ENCODE measurements around the gene IL12B.
"Not testable (repeated sequence)": the region's sequence is repeated elsewhere in the genome, so short reads cannot be mapped to it uniquely, and the experiment has no call there.

The IL12B gene

DNA sequence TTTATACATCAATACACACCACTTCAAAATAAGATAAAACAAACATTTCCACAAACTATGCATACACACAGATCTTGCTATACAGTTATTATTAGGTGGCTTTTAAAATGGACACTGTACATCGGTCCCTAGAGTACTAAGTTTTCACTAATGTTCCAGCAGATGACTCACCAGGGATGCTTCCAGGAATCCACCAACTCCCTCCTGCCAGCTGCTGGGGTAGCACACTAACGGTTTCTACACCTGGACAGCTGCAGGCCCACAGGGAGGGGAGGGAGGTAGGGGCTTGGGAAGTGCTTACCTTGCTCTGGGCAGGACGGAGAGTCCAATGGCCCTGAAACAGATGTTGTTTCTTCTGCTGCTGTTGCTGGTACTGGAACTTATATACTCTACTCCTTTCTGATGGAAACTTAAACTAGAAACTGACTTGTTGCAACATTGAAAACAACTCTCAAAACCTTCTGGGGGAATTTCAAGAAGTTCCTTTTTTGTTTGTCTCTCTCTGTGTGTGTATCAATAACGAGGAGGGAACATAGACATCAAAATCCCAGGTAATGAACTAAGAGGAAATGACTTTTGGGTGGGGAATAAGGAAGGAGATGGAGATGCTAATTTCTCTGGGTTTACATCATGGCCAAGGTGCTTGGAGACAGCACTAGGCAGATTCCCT lies at the start of gene IL12B:
Gene IL12B (minus strand): TSS at position 357 of the 670 bp plus-strand sequence. CDS start 3,705 bp downstream, outside the sequence.
- Histone ChIP-seq H3K36me3 (no peaks in the 10 kb centered on the region), H3K9me3 (ENCODE audit: severe bottlenecking) (no peaks in the 10 kb centered on the region), H3K27me3 (ENCODE audit: insufficient read depth, low read depth, severe bottlenecking) (no peaks in the 10 kb centered on the region), H3K27ac (no peak within 1 kb of the TSS), H3K4me3 (ENCODE audit: low read depth, low read length) (peak within 1 kb of the TSS; percentile 55)
- DNase-seq: no peak
- TF ChIP-seq, protein P1, sequence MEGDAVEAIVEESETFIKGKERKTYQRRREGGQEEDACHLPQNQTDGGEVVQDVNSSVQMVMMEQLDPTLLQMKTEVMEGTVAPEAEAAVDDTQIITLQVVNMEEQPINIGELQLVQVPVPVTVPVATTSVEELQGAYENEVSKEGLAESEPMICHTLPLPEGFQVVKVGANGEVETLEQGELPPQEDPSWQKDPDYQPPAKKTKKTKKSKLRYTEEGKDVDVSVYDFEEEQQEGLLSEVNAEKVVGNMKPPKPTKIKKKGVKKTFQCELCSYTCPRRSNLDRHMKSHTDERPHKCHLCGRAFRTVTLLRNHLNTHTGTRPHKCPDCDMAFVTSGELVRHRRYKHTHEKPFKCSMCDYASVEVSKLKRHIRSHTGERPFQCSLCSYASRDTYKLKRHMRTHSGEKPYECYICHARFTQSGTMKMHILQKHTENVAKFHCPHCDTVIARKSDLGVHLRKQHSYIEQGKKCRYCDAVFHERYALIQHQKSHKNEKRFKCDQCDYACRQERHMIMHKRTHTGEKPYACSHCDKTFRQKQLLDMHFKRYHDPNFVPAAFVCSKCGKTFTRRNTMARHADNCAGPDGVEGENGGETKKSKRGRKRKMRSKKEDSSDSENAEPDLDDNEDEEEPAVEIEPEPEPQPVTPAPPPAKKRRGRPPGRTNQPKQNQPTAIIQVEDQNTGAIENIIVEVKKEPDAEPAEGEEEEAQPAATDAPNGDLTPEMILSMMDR (IDR thresholded peaks at IDR 0.05; ENCODE audit: low read depth, low read length): no peak

DNA sequence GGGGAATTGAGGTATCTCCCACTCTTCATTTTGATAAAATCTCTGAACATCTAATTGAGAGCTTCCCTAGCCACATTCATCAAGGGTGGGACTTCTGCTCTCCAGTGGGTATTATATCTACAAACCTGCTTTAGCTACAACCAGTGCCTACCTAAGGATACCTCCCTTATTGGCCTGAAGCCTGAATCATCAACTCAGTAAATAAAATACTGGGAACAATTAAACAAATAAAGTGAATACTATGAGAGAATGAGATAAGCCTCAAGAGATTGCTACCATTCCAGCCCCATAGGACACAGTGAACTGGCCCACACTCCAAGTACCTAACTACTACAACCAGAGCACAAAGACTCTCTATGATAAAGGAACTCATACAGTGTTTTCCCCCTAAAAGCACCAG lies 47.4 kb upstream of the IL12B start:
- Histone ChIP-seq H3K27me3 (ENCODE audit: insufficient read depth, low read depth, severe bottlenecking) (no peaks in the 10 kb centered on the region), H3K27ac (no peak overlapping the region), H3K9me3 (ENCODE audit: severe bottlenecking) (peaks cover 3% of the 10 kb centered on the region), H3K4me3 (ENCODE audit: low read depth, low read length) (no peak overlapping the region), H3K36me3 (no peaks in the 10 kb centered on the region)
- DNase-seq: no peak
- TF ChIP-seq, protein P1 (IDR thresholded peaks at IDR 0.05; ENCODE audit: low read depth, low read length): no peak

DNA sequence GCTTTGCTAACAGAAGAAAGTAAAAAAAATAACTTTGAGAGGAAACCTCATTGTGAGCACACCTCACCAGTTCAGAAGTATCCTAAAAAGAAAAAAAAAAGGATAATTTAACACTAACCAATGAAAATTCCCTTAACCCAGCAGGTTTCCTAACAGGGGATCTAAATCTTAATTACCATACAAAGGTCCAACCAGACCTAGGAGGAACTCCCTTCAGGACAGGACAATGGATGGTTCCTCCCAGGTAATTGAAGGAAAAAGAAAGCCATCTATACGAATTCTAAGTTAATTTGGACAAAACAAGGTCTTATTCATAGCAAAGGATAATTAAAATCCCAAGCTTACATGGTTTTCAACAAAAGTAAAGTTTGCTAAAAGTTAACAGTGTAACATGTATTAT lies 37.6 kb upstream of the IL12B start:
- not testable (repeated sequence) for H3K9me3 ChIP-seq (ENCODE audit: severe bottlenecking); DNase-seq; H3K27ac ChIP-seq; H3K4me3 ChIP-seq (ENCODE audit: low read depth, low read length); H3K36me3 ChIP-seq; H3K27me3 ChIP-seq (ENCODE audit: insufficient read depth, low read depth, severe bottlenecking)

DNA sequence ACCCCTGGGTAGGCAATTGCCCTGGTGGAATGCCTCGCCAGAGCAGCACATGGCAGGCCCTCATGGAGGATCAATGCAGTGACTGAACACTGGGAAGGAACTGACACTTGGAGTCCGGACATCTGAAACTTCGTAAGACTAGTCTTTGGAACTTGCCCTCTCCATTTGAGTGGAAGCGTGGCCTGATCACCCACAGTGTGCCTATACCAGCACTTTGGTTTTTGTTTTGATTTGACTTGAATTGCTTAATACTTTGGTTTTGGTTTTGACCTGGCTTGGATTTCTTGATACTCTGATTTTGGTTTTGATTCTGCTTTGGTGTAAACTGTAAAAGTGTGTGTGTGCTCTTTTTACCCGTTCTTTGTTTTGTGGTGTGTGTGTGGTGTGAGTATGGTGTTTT lies 36.5 kb upstream of the IL12B start:
- H3K27me3 ChIP-seq (ENCODE audit: insufficient read depth, low read depth, severe bottlenecking); H3K27ac ChIP-seq; DNase-seq; H3K36me3 ChIP-seq; H3K9me3 ChIP-seq (ENCODE audit: severe bottlenecking); H3K4me3 ChIP-seq (ENCODE audit: low read depth, low read length): not testable (repeated sequence)

DNA sequence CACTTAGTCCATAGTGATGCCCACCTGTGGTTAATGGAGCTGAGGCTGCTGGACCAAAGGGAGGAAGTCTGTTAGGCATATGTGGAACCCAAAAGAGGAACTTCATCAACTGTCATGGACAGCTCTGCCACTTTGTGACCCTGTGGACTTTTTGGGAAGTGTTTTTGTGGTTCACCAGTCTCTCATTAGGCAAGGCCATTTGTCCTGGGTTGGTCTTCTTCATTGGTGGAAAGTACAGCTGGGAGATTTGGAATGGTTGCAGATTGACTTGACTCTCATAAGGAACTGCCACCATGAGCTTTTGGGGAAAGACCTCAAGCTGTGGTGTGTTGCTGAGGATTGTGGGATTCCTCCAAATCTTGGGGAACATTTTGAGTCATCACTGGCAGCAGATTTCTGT lies 31.9 kb upstream of the IL12B start:
- no peak for DNase-seq
- no peaks in the 10 kb centered on the region for H3K36me3 ChIP-seq
- no peak overlapping the region for H3K27ac ChIP-seq
- H3K9me3 ChIP-seq (ENCODE audit: severe bottlenecking): no peaks in the 10 kb centered on the region
- H3K27me3 ChIP-seq (ENCODE audit: insufficient read depth, low read depth, severe bottlenecking): no peaks in the 10 kb centered on the region
- H3K4me3 ChIP-seq (ENCODE audit: low read depth, low read length): no peak overlapping the region
- TF ChIP-seq, protein P1 (IDR thresholded peaks at IDR 0.05; ENCODE audit: low read depth, low read length): no peak

DNA sequence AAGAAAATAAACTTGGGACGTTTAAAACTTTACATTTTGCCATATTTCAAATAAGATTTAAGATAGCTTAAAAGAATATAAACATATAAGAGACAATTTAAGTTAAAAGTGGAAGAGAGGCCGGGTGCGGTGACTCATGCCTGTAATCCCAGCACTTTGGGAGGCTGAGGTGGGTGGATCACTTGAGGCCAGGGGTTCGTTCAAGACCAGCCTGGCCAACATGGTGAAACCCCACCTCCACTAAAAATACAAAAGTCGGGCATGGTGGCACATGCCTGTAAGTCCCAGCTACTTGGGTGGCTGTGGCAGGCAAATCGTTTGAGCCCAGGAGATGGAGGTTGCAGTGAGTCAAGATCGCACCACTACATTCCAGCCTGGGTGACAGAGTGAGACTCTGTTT lies 29.6 kb upstream of the IL12B start:
- not testable (repeated sequence) for H3K27ac ChIP-seq; H3K9me3 ChIP-seq (ENCODE audit: severe bottlenecking); H3K27me3 ChIP-seq (ENCODE audit: insufficient read depth, low read depth, severe bottlenecking); H3K36me3 ChIP-seq; DNase-seq; H3K4me3 ChIP-seq (ENCODE audit: low read depth, low read length)

DNA sequence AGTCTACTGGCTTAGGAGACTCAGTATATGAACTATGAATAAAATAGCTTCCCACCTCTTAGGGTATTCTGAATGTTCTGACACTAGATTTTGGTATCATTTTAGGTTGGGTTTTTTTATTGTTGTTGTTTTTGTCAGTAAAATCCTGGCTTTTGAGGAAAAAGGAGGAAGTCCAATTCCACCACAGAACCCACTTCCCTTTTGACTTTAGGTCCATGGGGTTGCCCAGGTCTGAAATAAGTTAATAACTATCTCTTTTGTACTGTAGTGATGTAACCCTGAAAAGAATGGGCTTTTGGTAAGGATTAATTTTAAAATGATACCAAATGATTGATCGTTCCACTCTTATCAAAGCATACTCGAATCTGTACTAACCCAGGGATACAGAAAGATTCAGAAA lies 29.1 kb upstream of the IL12B start:
- Histone ChIP-seq H3K4me3 (ENCODE audit: low read depth, low read length) (no peak overlapping the region), H3K36me3 (no peaks in the 10 kb centered on the region), H3K27ac (no peak overlapping the region), H3K9me3 (ENCODE audit: severe bottlenecking) (no peaks in the 10 kb centered on the region), H3K27me3 (ENCODE audit: insufficient read depth, low read depth, severe bottlenecking) (no peaks in the 10 kb centered on the region)
- TF ChIP-seq, protein P1 (IDR thresholded peaks at IDR 0.05; ENCODE audit: low read depth, low read length): no peak
- no peak for DNase-seq
